ENCODE measurements around the gene PRR19.

PRR19 gene

DNA sequence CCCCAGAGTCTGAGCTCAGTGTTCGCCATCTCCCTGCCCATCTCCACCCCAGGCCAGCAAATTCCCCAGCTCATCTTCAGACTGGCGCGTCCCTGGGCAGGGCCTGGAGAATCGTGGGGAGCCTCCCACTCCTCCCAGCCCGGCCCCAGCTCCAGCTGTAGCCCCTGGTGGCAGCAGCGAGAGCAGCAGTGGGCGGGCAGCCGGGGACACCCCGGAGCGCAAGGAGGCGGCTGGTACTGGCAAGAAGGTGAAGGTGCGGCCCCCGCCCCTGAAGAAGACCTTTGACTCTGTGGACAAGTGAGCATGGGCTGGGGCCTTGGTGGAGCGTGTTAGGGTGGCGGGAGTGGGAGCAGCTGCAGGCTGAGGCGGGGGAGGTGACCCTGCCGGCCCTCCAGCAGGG is 8.4 kb upstream of the PRR19 start:
- H3K4me3 ChIP-seq (ENCODE audit: low read length) = no peak overlapping the region
- TF ChIP-seq, protein P1, sequence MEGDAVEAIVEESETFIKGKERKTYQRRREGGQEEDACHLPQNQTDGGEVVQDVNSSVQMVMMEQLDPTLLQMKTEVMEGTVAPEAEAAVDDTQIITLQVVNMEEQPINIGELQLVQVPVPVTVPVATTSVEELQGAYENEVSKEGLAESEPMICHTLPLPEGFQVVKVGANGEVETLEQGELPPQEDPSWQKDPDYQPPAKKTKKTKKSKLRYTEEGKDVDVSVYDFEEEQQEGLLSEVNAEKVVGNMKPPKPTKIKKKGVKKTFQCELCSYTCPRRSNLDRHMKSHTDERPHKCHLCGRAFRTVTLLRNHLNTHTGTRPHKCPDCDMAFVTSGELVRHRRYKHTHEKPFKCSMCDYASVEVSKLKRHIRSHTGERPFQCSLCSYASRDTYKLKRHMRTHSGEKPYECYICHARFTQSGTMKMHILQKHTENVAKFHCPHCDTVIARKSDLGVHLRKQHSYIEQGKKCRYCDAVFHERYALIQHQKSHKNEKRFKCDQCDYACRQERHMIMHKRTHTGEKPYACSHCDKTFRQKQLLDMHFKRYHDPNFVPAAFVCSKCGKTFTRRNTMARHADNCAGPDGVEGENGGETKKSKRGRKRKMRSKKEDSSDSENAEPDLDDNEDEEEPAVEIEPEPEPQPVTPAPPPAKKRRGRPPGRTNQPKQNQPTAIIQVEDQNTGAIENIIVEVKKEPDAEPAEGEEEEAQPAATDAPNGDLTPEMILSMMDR (conservative IDR thresholded peaks at IDR 0.05; ENCODE audit: low read depth, low read length) = peak; percentile 29
- DNase-seq (ENCODE audit: low read depth) = no peak

DNA sequence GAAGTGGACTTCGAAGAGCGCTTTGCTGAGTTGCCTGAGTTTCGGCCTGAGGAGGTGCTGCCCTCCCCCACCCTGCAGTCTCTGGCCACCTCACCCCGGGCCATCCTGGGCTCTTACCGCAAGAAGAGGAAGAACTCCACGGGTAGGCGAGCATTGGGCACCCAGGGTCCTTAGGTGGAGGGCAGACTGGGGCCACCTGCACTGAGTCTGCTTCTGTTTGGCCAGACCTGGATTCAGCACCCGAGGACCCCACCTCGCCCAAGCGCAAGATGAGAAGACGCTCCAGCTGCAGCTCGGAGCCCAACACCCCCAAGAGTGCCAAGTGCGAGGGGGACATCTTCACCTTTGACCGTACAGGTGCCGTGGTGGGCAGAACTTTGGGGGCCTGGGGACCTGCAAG is 8.0 kb upstream of the PRR19 start:
- no peak for DNase-seq (ENCODE audit: low read depth)
- TF ChIP-seq, protein P1 (conservative IDR thresholded peaks at IDR 0.05; ENCODE audit: low read depth, low read length) = no peak
- no peak overlapping the region for H3K4me3 ChIP-seq (ENCODE audit: low read length)

DNA sequence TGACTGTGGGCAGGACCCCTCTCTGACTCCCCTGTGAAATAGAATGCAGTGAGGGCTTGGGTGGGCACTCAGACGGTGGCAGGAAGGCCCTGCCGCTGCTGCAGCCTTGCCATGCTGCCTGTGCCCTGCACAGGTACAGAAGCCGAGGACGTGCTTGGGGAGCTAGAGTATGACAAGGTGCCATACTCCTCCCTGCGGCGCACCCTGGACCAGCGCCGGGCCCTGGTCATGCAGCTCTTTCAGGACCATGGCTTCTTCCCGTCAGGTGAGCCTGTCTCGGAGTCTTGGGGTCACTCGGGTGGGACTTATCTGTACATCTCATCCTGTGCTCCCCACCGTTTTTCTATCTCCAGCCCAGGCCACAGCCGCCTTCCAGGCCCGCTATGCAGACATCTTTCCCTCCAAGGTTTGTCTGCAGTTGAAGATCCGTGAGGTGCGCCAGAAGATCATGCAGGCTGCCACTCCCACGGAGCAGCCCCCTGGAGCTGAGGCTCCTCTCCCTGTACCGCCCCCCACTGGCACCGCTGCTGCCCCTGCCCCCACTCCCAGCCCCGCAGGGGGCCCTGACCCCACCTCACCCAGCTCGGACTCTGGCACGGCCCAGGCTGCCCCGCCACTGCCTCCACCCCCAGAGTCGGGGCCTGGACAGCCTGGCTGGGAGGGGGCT is 7.3 kb upstream of the PRR19 start:
- TF ChIP-seq, protein P1 (conservative IDR thresholded peaks at IDR 0.05; ENCODE audit: low read depth, low read length) = no peak
- no peak for DNase-seq (ENCODE audit: low read depth)
- H3K4me3 ChIP-seq (ENCODE audit: low read length) = no peak overlapping the region

DNA sequence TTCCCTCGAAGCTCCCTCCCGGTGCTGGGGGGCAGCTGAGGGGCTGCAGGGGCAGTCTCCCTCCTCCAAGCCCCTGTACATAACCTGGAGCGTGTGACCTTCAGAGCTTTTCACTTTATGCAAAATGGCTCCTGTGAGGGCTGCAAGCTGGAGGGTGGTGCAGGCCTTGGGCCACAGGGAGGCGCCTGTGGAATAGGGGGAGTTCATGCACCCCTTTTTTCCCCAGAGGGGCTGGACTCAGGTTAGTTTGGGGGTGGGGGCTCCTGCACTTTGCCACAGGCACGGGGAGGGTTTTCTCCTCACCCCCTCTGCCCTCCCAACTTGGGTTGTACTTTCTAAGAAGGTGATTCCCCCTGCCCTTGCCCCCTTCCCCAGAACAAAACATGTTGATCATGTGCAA is 6.6 kb upstream of the PRR19 start:
- TF ChIP-seq, protein P1 (conservative IDR thresholded peaks at IDR 0.05; ENCODE audit: low read depth, low read length) = no peak
- DNase-seq (ENCODE audit: low read depth) = no peak
- H3K4me3 ChIP-seq (ENCODE audit: low read length) = no peak overlapping the region

DNA sequence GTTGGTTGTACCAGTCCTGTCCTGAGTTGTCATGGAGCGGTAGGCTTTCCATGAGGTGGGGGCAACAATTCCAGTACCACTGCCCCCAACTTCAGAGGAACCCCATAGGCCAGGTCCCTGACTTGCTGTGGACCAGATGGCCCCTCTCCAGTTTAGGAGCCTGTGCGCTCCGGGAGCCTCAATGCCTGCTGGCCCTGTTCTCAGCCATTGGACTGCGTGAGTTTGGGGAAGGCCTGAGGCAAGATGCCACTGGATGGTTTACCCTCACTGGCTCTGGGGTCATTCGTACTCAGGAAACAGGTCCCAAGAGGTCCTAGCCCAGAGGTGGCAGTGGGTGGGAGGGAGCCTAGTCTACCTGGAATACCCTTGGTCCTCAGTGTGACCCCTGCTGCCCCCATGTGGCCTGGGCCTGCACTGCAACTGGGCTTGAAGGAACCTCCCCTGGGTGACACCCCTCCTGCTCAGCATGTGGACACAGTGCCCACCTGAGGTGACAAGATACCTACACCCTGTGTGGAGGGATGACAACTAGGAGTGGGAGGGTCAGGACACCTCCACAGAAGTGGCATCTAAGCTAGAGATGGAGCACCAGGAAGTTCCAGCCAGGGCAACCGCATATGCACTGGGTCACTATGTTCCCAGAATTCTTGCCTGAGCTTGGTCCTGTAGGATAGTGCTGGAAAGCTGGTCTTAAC is 6.0 kb upstream of the PRR19 start:
- no peak for DNase-seq (ENCODE audit: low read depth)
- H3K4me3 ChIP-seq (ENCODE audit: low read length) = no peak overlapping the region
- TF ChIP-seq, protein P1 (conservative IDR thresholded peaks at IDR 0.05; ENCODE audit: low read depth, low read length) = peak; percentile 99

DNA sequence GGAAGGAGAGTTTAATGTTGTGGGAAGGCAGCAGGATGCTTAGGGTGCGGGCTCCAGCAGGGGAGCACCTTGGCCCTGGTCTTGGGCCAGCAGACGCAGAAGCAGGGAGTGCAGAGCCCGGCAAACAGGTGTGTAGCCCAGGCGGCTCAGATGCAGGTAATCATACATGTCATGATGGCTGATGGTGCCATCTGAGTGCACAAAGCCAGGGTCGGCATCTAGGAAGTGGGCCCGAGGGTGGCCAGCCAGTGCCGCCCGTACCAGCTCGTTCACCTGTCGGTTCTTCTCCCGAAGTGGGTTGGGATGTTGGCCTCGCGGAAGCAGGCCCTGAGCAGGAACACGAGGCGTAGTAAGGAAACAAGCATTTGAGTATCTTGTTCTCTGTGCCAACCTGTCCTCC is 4.9 kb upstream of the PRR19 start:
- H3K4me3 ChIP-seq (ENCODE audit: low read length) = no peak overlapping the region
- TF ChIP-seq, protein P1 (conservative IDR thresholded peaks at IDR 0.05; ENCODE audit: low read depth, low read length) = no peak
- DNase-seq (ENCODE audit: low read depth) = no peak

DNA sequence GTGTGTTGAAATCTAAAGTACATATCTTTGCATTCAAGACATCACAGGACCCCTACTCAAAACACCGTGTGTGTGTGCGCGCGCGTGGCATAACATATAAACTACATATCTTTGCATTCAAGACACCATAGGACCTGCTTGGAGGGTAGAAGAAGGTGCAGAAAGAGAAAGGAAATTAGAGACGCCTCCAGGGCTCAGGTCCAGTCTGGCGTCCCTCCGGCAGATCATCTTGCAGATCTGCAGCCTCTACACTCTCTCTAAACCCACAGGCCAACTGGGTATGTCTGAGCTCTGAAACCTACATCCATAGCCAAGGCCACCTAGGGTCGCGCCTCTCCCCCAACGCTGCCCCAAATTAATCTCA is 1.2 kb downstream of the PRR19 start:
- DNase-seq (ENCODE audit: low read depth) = no peak
- H3K4me3 ChIP-seq (ENCODE audit: low read length) = peak overlapping the region; percentile 85
- TF ChIP-seq, protein P1 (conservative IDR thresholded peaks at IDR 0.05; ENCODE audit: low read depth, low read length) = no peak

Measured in retinal pigment epithelial cell (primary cell).